ENCODE measurements around the gene TUBB1.

TUBB1 gene

DNA sequence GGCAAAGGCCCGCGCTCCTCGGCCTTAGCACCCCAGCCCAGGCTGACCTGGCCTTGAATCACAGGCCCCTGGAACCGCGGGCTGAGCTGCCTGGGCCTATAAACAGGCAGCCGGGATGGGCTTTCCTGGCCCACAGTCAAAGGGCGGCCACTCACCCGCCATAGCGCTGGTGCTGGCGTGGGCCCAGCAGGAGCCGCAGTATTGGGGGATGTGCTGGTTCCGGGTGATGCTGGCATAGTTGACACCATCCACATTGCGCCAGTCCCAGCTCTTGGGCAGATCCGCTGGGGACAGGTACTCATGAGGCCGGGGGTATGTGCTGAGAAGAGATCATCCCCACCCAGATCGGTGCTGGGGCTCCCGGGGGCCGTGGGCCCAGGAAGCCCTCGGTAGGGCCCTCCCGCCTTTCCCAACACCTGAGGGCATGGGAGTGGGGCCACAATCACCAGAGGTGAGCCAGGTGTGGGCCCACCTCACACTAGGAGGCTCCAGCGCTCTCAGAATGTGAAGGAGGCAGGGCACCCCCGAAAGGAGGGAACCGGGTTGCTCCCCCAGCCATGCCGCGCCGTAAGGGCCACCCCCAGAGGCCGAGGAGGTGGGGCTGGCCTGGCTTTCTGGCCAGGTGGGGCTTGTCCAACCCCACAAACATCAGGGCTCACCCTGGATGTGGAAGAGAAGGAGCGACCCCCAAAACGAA, 12.9 kb upstream of the TUBB1 start (continued):
- TF ChIP-seq, protein P1, sequence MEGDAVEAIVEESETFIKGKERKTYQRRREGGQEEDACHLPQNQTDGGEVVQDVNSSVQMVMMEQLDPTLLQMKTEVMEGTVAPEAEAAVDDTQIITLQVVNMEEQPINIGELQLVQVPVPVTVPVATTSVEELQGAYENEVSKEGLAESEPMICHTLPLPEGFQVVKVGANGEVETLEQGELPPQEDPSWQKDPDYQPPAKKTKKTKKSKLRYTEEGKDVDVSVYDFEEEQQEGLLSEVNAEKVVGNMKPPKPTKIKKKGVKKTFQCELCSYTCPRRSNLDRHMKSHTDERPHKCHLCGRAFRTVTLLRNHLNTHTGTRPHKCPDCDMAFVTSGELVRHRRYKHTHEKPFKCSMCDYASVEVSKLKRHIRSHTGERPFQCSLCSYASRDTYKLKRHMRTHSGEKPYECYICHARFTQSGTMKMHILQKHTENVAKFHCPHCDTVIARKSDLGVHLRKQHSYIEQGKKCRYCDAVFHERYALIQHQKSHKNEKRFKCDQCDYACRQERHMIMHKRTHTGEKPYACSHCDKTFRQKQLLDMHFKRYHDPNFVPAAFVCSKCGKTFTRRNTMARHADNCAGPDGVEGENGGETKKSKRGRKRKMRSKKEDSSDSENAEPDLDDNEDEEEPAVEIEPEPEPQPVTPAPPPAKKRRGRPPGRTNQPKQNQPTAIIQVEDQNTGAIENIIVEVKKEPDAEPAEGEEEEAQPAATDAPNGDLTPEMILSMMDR (tag by site-specific recombination; IDR thresholded peaks at IDR 0.05) = no peak
- TF ChIP-seq, protein P2, sequence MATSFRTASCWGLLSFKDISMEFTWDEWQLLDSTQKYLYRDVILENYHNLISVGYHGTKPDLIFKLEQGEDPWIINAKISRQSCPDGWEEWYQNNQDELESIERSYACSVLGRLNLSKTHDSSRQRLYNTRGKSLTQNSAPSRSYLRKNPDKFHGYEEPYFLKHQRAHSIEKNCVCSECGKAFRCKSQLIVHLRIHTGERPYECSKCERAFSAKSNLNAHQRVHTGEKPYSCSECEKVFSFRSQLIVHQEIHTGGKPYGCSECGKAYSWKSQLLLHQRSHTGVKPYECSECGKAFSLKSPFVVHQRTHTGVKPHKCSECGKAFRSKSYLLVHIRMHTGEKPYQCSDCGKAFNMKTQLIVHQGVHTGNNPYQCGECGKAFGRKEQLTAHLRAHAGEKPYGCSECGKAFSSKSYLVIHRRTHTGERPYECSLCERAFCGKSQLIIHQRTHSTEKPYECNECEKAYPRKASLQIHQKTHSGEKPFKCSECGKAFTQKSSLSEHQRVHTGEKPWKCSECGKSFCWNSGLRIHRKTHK (tag by site-specific recombination; IDR thresholded peaks at IDR 0.05) = no peak

DNA sequence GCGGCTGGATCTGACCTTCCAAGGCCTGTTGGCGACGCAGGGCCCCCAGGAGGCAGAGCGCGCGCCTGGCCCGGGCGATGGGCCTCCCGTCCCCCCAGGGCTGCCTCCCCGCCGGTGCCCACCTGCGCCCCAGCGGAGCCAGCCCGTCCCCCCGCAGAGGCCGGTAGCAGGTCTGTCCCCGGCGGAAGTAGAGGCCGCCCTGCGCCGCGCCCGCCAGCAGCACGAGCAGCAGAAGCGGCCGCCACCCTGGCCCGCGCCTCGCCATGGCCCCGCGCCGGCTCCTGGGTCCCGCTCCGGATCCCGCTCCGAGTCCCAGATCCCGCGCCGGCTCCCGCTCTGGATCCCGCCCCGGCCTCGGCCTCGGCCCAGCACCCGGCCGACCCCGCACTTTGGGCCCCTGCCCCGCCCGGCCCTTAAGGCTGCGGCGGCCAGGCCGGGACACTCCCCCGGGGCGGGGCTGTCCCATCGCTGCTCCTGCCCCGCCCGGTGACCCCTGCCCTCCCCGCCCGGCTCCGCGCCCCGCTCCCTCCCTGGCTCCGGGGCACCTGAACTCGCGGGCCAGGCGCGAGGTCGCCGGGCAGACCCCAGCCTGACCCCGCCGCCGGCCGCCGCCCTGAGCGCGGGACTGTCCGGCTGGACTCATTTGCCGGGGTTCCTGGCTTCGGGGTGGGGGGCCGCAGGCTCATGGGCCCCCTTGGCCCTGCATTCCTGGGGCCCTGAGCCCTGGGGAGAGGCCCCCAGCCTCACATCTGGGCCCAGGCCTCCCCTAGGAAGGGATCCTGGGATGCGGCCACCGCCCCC, 12.2 kb upstream of the TUBB1 start, which contains the start of gene CTSZ:
Gene CTSZ, minus strand, starts transcription at position 391 of the 801 bp plus-strand sequence. Its CDS starts 126 bp downstream, at position 265.
- Histone ChIP-seq H3K9me3 (ENCODE audit: control insufficient read depth, insufficient read depth, low read depth, low read length) (no peaks in the 10 kb centered on the region), H3K4me1 (ENCODE audit: control insufficient read depth, insufficient read depth, low read length) (peaks cover 5% of the 10 kb centered on the region; the same call in 1 of the 2 replicates), H3K27ac (ENCODE audit: extremely low read depth, low read depth, low read length) (peak within 1 kb of the TSS; percentile 86), H3K4me3 (ENCODE audit: low read depth, low read length) (peak within 1 kb of the TSS; percentile 59), H3K36me3 (ENCODE audit: control insufficient read depth in 2 of 2, insufficient read depth in 1 of 2, low read length in 2 of 2) (peaks cover 0 to 8% of the 10 kb centered on the region in 2 experiments; a peak in 1 of 3 replicates)
- CTCF ChIA-PET = no interaction called here
- POLR2A ChIA-PET = no interaction called here
- no peak for TF ChIP-seq ZNF350 (tag by site-specific recombination; IDR thresholded peaks at IDR 0.05)
- no peak for TF ChIP-seq REPIN1 (tag by site-specific recombination; IDR thresholded peaks at IDR 0.05; ENCODE audit: low read depth)
- TF ChIP-seq ZNF423 (tag by site-specific recombination; IDR thresholded peaks at IDR 0.05) = no peak
- TF ChIP-seq HOXC10 (CRISPR knock-in tag; IDR thresholded peaks at IDR 0.05) = no peak
- TF ChIP-seq, protein P3, sequence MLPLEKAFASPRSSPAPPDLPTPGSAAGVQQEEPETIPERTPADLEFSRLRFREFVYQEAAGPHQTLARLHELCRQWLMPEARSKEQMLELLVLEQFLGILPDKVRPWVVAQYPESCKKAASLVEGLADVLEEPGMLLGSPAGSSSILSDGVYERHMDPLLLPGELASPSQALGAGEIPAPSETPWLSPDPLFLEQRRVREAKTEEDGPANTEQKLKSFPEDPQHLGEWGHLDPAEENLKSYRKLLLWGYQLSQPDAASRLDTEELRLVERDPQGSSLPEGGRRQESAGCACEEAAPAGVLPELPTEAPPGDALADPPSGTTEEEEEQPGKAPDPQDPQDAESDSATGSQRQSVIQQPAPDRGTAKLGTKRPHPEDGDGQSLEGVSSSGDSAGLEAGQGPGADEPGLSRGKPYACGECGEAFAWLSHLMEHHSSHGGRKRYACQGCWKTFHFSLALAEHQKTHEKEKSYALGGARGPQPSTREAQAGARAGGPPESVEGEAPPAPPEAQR (tag by site-specific recombination; IDR thresholded peaks at IDR 0.05) = no peak
- TF ChIP-seq ZNF585B (tag by site-specific recombination; IDR thresholded peaks at IDR 0.05) = no peak
- TF ChIP-seq ZFP41 (tag by site-specific recombination; IDR thresholded peaks at IDR 0.05; ENCODE audit: borderline replicate concordance) = no peak
- TF ChIP-seq, protein P4, sequence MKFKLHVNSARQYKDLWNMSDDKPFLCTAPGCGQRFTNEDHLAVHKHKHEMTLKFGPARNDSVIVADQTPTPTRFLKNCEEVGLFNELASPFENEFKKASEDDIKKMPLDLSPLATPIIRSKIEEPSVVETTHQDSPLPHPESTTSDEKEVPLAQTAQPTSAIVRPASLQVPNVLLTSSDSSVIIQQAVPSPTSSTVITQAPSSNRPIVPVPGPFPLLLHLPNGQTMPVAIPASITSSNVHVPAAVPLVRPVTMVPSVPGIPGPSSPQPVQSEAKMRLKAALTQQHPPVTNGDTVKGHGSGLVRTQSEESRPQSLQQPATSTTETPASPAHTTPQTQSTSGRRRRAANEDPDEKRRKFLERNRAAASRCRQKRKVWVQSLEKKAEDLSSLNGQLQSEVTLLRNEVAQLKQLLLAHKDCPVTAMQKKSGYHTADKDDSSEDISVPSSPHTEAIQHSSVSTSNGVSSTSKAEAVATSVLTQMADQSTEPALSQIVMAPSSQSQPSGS (tag by site-specific recombination; IDR thresholded peaks at IDR 0.05; ENCODE audit: low read depth) = no peak
- TF ChIP-seq, protein P5, sequence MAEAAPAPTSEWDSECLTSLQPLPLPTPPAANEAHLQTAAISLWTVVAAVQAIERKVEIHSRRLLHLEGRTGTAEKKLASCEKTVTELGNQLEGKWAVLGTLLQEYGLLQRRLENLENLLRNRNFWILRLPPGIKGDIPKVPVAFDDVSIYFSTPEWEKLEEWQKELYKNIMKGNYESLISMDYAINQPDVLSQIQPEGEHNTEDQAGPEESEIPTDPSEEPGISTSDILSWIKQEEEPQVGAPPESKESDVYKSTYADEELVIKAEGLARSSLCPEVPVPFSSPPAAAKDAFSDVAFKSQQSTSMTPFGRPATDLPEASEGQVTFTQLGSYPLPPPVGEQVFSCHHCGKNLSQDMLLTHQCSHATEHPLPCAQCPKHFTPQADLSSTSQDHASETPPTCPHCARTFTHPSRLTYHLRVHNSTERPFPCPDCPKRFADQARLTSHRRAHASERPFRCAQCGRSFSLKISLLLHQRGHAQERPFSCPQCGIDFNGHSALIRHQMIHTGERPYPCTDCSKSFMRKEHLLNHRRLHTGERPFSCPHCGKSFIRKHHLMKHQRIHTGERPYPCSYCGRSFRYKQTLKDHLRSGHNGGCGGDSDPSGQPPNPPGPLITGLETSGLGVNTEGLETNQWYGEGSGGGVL (tag by site-specific recombination; IDR thresholded peaks at IDR 0.05) = peak; percentile 58; the same call in 1 of the 2 replicates
- no peak for TF ChIP-seq ZNF549 (tag by site-specific recombination; IDR thresholded peaks at IDR 0.05)
- TF ChIP-seq ZNF335 (tag by site-specific recombination; conservative IDR thresholded peaks at IDR 0.05) = no peak
- peak; percentile 67 for TF ChIP-seq GLIS1 (tag by site-specific recombination; IDR thresholded peaks at IDR 0.05)
